HepG2 (cell line): ENCODE data around the gene PLCL2. TPM values are rescaled to one million over a fixed set of nuclear protein-coding genes. Genes with fewer than 3 reads are reported as not detected.

Experiments used
- ATAC-seq: fragments of 200-7000 bp; cut with Tn5 transposase; 3 replicates; pipeline ENCODE4 v1.9.1; 2020; ENCODE audit warnings: mild to moderate bottlenecking, moderate library complexity
- BruUV-seq: library from RNA; stranded (reverse); fragments of 400-500 nt; replicated peaks from 2 replicates; lab custom pipeline; 2021; lab: Mats Ljungman, UMichigan
- CTCF ChIA-PET: fragments of 300-600 bp; formaldehyde crosslinking; extraction: SDS; loops from one replicate; lab custom pipeline; 2021; ENCODE audit warnings: low total read pairs, inconsistent platforms, low intra/inter-chr PET ratio; lab: Yijun Ruan, JAX
- POLR2A ChIA-PET: fragments of 350-600 bp; sonication (Branson Sonifier 250); formaldehyde crosslinking; loops from one replicate; lab custom pipeline; 2020; ENCODE audit warnings: antibody characterized with exemption, inconsistent platforms; lab: Yijun Ruan, JAX
- DNase-seq: peaks from one replicate; pipeline ENCODE4 v3.0.0-alpha.2; 2015; ENCODE audit warnings: low spot score
- FAIRE-seq: peaks from 3 replicates; lab custom pipeline; 2011; peaks lifted over from hg19 to GRCh38; lab: Jason Lieb, UNC
- H2AFZ ChIP-seq: one replicate; pipeline ENCODE4 v1.6.1; 2011; ENCODE audit warnings: low read length, inconsistent platforms
- H3K27ac ChIP-seq: fragments of 300-600 bp; 3 replicates; pipeline ENCODE4 v1.8.0; 2011; ENCODE audit warnings: mixed run types, mild to moderate bottlenecking, mixed read lengths, low read length, inconsistent platforms; ENCODE audit not compliant: insufficient read depth; ENCODE audit errors: extremely low read length
- H3K27me3 ChIP-seq, 2 experiments: fragments of 200-600 bp in 1 of 2; 2 replicates in 1 of 2; 3 replicates in 1 of 2; pipeline versions ENCODE4 v1.6.0 to v1.8.0; 2011; ENCODE audit warnings: low read length in 2 of 2, mild to moderate bottlenecking in 2 of 2, moderate library complexity in 2 of 2, inconsistent platforms in 1 of 2; ENCODE audit not compliant: insufficient read depth in 2 of 2, control insufficient read depth in 1 of 2
- H3K36me3 ChIP-seq, 2 experiments: fragments of 200-600 bp in 1 of 2; replicated peaks in 1 of 2; 2 replicates in 1 of 2; 3 replicates in 1 of 2; pipeline versions ENCODE4 v1.5.1 to v1.8.0; 2011; ENCODE audit warnings: low read length in 2 of 2, inconsistent platforms in 1 of 2; ENCODE audit not compliant: insufficient read depth in 2 of 2, control insufficient read depth in 1 of 2
- H3K4me1 ChIP-seq: 2 replicates; pipeline ENCODE4 v1.5.1; 2012; ENCODE audit warnings: low read length, inconsistent platforms; ENCODE audit not compliant: insufficient read depth
- H3K4me2 ChIP-seq: 2 replicates; pipeline ENCODE4 v1.6.0; 2011; ENCODE audit warnings: low read depth, low read length, inconsistent platforms
- H3K4me3 ChIP-seq, 3 experiments: fragments of 200-600 bp in 1 of 3; sonication (generic), shearing (Covaris generic) in 1 of 3; replicated peaks in 1 of 3; 2 replicates each; pipeline ENCODE4 v1.5.1; 2011 to 2016; ENCODE audit warnings: low read length in 3 of 3, inconsistent platforms in 2 of 3, low read depth in 2 of 3, mild to moderate bottlenecking in 2 of 3, control low read depth in 1 of 3, mixed read lengths in 1 of 3; ENCODE audit not compliant: insufficient read depth in 1 of 3
- H3K79me2 ChIP-seq: one replicate; pipeline ENCODE4 v1.6.1; 2011; ENCODE audit warnings: low read length, inconsistent platforms; ENCODE audit not compliant: insufficient read depth
- H3K9ac ChIP-seq: 2 replicates; pipeline ENCODE4 v1.6.0; 2011; ENCODE audit warnings: mild to moderate bottlenecking, low read depth, low read length, inconsistent platforms; ENCODE audit not compliant: insufficient read depth
- H3K9me3 ChIP-seq: 2 replicates; pipeline ENCODE4 v1.5.1; 2012; ENCODE audit warnings: mild to moderate bottlenecking, low read length
- H4K20me1 ChIP-seq: 2 replicates; pipeline ENCODE4 v1.6.0; 2011; ENCODE audit warnings: inconsistent platforms, mild to moderate bottlenecking, low read length, moderate library complexity; ENCODE audit not compliant: insufficient read depth
- ATF7-NPFF ChIP-seq: sonication (generic); formaldehyde crosslinking; IDR thresholded peaks from 2 replicates; pipeline ENCODE4 v1.8.1; 2023; ENCODE audit warnings: mild to moderate bottlenecking, low read depth, missing genetic modification reagents, moderate library complexity
- FOXK2 ChIP-seq: fragments of 450-650 bp; IDR thresholded peaks from 2 replicates; pipeline ENCODE4 v1.6.1; 2016
- HES4 ChIP-seq: sonication (generic); formaldehyde crosslinking; IDR thresholded peaks from 2 replicates; pipeline ENCODE4 v1.9.0; 2021; ENCODE audit warnings: mild to moderate bottlenecking, missing genetic modification reagents, borderline replicate concordance
- HIVEP1 ChIP-seq: sonication (generic); formaldehyde crosslinking; IDR thresholded peaks from 2 replicates; pipeline ENCODE4 v1.4.0; 2020; ENCODE audit warnings: mild to moderate bottlenecking, missing genetic modification reagents
- KLF11 ChIP-seq: IDR thresholded peaks from 2 replicates; pipeline ENCODE4 v1.6.1; 2016; ENCODE audit warnings: missing compliant biosample characterization
- NFRKB ChIP-seq: fragments of 450-650 bp; IDR thresholded peaks from 2 replicates; pipeline ENCODE4 v1.6.1; 2017
- RBM39 ChIP-seq: fragments of 200-400 bp; formaldehyde crosslinking; IDR thresholded peaks from one replicate; pipeline ENCODE4 v1.6.1; 2018; ENCODE audit warnings: antibody characterized with exemption, mild to moderate bottlenecking, low read depth, low read length; ENCODE audit not compliant: poor library complexity, severe bottlenecking
- WGBS: methylation state at CpG from one replicate; pipeline ENCODE4 v1.1.6; 2017; ENCODE audit warnings: low lambda C conversion rate; 5-methylcytosine and 5-hydroxymethylcytosine counted together
- in situ Hi-C: cut with HindIII; loops from 2 replicates; pipeline ENCODE4 v1.10.0; 2017; ENCODE audit warnings: low pct_unique_long_range_greater_than_20kb; ENCODE audit not compliant: extremely low pct_ligation_motif_present
- intact Hi-C: fragments of 100-400 bp; cut with micrococcal nuclease; formaldehyde crosslinking; loops from one replicate; pipeline ENCODE4 v1.10.0; 2022; ENCODE audit not compliant: unreplicated experiment
- polyA plus RNA-seq, 8 experiments: library from polyadenylated mRNA; depleted of rRNA in 3 of 8; stranded (reverse) in 7 of 8; unstranded in 1 of 8; fragments of >200 nt; fragmentation: Illumina TruSeq in 4 of 8; extraction: Trizol in 4 of 8; gene quantifications; 2 replicates each; pipeline versions ENCODE4 v1.2.1 to v1.2.3, GENCODE V29; 2011 to 2016; ENCODE audit warnings: low read depth in 4 of 8, missing spikeins in 1 of 8, mixed read lengths in 1 of 8; ENCODE audit not compliant: insufficient read depth in 1 of 8
- total RNA-seq, 5 experiments: library from RNA; depleted of rRNA; stranded (reverse); fragments of >200 nt; fragmentation: Illumina TruSeq; extraction: Trizol; gene quantifications; 2 replicates each; pipeline ENCODE4 v1.2.3, GENCODE V29; 2016; ENCODE audit warnings: low read depth in 1 of 5
- TF ChIP-seq, protein P1 (sequence below): IDR thresholded peaks from 2 replicates; pipeline ENCODE4 v1.6.1; 2016; ENCODE audit warnings: low read depth
- TF ChIP-seq, protein P2 (sequence below): sonication (generic); formaldehyde crosslinking; IDR thresholded peaks from 2 replicates; pipeline ENCODE4 v1.9.0; 2021; ENCODE audit warnings: missing genetic modification reagents, mild to moderate bottlenecking, borderline replicate concordance
- TF ChIP-seq, protein P3 (sequence below): sonication (generic); formaldehyde crosslinking; IDR thresholded peaks from 2 replicates; pipeline ENCODE4 v1.8.1; 2023; ENCODE audit warnings: mild to moderate bottlenecking, missing genetic modification reagents

The PLCL2 gene
- total and polyA plus RNA-seq, 2 of the 13 experiments (the other 11 are each of a cell fraction or from before 2014, with no cell fraction given): not detected

DNA sequence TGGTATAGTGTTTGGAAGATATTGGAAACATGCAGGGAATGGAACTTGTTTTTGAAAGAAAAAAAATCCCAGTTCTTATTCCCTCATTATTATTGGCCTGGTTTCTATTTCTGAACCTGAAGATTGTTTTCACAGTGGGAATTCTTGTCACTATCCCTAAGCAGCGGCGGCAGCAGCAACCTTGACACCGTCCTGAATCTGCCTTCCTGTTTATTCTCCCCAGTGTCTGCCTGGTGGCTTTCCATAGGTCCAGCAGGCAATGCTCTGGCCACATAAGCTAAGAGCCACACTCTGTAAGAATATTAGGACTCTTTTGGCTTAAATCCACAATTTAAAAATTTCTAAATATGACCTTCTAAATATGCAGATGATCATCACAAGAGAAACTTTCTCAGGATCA is 178.0 kb downstream of the PLCL2 start:
- in situ Hi-C loops (no loop called here), intact Hi-C loops (no loop called here)
- no peak overlapping the region for H3K4me3 ChIP-seq
- no peaks in the 10 kb centered on the region for H4K20me1 ChIP-seq
- no peak for DNase-seq
- WGBS: 0% methylated on average over 3 of the region's 3 CpGs
- no peaks in the 10 kb centered on the region for H3K79me2 ChIP-seq
- H3K27me3 ChIP-seq: no peaks in the 10 kb centered on the region; a peak in 1 of 5 replicates
- H3K9ac ChIP-seq: no peak overlapping the region
- no peak overlapping the region for H3K4me2 ChIP-seq
- no peak overlapping the region for H2AFZ ChIP-seq
- FAIRE-seq: no peak
- no peaks in the 10 kb centered on the region for H3K36me3 ChIP-seq
- ATAC-seq: no peak; the same call in 2 of the 3 replicates
- CTCF ChIA-PET: no interaction called here
- no TSS peak for BruUV-seq
- H3K27ac ChIP-seq: no peak overlapping the region
- TF ChIP-seq ATF7-NPFF (CRISPR knock-in tag) (no peak), NFRKB (no peak), HES4 (CRISPR knock-in tag) (no peak), FOXK2 (no peak), HIVEP1 (CRISPR knock-in tag) (no peak), RBM39 (no peak), KLF11 (CRISPR knock-in tag) (no peak)
- TF ChIP-seq, protein P1, sequence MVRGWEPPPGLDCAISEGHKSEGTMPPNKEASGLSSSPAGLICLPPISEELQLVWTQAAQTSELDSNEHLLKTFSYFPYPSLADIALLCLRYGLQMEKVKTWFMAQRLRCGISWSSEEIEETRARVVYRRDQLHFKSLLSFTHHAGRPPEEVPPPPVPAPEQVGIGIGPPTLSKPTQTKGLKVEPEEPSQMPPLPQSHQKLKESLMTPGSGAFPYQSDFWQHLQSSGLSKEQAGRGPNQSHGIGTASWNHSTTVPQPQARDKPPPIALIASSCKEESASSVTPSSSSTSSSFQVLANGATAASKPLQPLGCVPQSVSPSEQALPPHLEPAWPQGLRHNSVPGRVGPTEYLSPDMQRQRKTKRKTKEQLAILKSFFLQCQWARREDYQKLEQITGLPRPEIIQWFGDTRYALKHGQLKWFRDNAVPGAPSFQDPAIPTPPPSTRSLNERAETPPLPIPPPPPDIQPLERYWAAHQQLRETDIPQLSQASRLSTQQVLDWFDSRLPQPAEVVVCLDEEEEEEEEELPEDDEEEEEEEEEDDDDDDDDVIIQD (CRISPR knock-in tag): no peak
- TF ChIP-seq, protein P2, sequence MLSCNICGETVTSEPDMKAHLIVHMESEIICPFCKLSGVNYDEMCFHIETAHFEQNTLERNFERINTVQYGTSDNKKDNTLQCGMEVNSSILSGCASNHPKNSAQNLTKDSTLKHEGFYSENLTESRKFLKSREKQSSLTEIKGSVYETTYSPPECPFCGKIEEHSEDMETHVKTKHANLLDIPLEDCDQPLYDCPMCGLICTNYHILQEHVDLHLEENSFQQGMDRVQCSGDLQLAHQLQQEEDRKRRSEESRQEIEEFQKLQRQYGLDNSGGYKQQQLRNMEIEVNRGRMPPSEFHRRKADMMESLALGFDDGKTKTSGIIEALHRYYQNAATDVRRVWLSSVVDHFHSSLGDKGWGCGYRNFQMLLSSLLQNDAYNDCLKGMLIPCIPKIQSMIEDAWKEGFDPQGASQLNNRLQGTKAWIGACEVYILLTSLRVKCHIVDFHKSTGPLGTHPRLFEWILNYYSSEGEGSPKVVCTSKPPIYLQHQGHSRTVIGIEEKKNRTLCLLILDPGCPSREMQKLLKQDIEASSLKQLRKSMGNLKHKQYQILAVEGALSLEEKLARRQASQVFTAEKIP (CRISPR knock-in tag): no peak
- TF ChIP-seq, protein P3, sequence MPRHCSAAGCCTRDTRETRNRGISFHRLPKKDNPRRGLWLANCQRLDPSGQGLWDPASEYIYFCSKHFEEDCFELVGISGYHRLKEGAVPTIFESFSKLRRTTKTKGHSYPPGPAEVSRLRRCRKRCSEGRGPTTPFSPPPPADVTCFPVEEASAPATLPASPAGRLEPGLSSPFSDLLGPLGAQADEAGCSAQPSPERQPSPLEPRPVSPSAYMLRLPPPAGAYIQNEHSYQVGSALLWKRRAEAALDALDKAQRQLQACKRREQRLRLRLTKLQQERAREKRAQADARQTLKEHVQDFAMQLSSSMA (CRISPR knock-in tag): no peak
- H3K4me1 ChIP-seq: no peaks in the 10 kb centered on the region
- POLR2A ChIA-PET: no interaction called here
- no peaks in the 10 kb centered on the region for H3K9me3 ChIP-seq
